Activated CD8-positive, alpha-beta memory T cell treated with anti-CD3 and anti-CD28 coated beads, Interleukin-2, amount 10 ng/mL, durations not matched to agents 7 days and 5 days (primary cell): Measurements from ENCODE around the gene RAB8A. TPM values are rescaled to one million over a fixed set of nuclear protein-coding genes. Genes with fewer than 3 reads are reported as not detected.

Experiments
- ATAC-seq: fragments of 150-1000 bp; cut with Tn5 transposase; one replicate; pipeline ENCODE4 v1.10.0; 2021; ENCODE audit warnings: moderate library complexity
- CTCF ChIA-PET: fragments of 350-600 bp; sonication (Branson Sonifier 250); formaldehyde crosslinking; loops from one replicate; lab custom pipeline; 2021; ENCODE audit warnings: antibody characterized with exemption; lab: Charles Lee
- DNase-seq: peaks from one replicate; pipeline ENCODE4 v3.0.0-alpha.2; 2020
- H3K27ac Mint-ChIP-seq: one replicate; pipeline ENCODE4 v1.8.0; 2021; ENCODE audit warnings: mild to moderate bottlenecking, mixed read lengths
- H3K27me3 Mint-ChIP-seq: one replicate; pipeline ENCODE4 v1.8.0; 2021; ENCODE audit warnings: mixed read lengths
- H3K36me3 Mint-ChIP-seq: one replicate; pipeline ENCODE4 v1.8.0; 2021; ENCODE audit warnings: mild to moderate bottlenecking, mixed read lengths
- H3K4me1 Mint-ChIP-seq: one replicate; pipeline ENCODE4 v1.8.0; 2021; ENCODE audit warnings: mixed read lengths
- H3K4me3 Mint-ChIP-seq: one replicate; pipeline ENCODE4 v1.8.0; 2021; ENCODE audit warnings: mild to moderate bottlenecking, moderate library complexity, mixed read lengths
- H3K9me3 Mint-ChIP-seq: one replicate; pipeline ENCODE4 v1.8.0; 2022; ENCODE audit warnings: low read depth, mixed read lengths
- total RNA-seq, 2 experiments: library from RNA; stranded (reverse); gene quantifications; one replicate each; pipeline ENCODE4 v1.2.3, GENCODE V29; 2021

RAB8A gene
- total RNA-seq, 2 experiments from 2014 or later, result 204 to 271 TPM

DNA sequence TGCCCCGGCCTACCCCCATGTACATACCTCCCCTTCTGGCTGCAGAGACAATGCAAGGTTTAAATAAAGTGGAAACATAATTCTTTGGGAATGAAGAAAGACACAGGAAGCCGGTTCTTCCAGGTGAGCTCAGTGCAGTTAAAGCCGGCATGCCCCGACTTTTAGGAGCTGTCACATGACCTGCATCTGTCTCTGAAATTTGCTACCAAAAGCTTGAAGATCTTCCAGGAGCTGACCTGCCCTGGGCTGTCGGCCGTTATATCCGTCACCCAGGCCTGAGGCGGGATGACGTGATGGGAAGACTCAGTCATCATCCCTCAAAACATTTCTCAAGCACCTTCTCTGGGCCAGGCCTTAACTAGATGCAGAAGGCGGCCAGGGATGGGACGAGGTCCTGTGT lies 10.3 kb downstream of the RAB8A start:
- CTCF ChIA-PET, result interaction anchor here (0.9 to 1.6 kb wide), 2 partner anchors 11 to 56 kb away, joined by 3 to 4 read pairs; partner anchors contain the start of gene RAB8A

DNA sequence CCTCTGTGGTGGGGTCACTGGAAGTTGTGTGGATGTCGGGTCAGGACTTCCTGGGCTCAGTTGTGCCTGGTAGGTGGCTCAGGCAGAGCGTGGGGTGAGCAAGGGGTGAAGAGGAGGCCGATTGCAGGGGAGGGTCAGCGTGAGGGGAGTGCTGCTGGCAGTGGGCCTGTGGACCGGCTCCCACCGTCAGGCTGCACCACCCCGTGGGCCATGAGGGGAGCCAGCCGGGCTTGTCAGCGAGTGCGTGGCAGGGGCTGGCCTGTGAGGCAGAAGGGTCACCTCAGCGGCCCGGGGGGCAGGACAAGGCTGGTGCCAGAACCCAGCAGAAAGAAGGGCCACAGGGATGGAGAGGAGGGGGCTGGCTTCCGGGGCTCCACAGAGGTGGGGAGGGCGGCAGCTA lies 13.3 kb downstream of the RAB8A start:
- DNase-seq (no peak), ATAC-seq (no peak)
- peak overlapping the region; percentile 64 for H3K27ac Mint-ChIP-seq
- no peak overlapping the region for H3K4me3 Mint-ChIP-seq
- CTCF ChIA-PET, result no interaction called here
- peaks cover 30% of the 10 kb centered on the region for H3K4me1 Mint-ChIP-seq
- H3K36me3 Mint-ChIP-seq, result peaks cover 71% of the 10 kb centered on the region
- H3K9me3 Mint-ChIP-seq, result no peaks in the 10 kb centered on the region
- no peaks in the 10 kb centered on the region for H3K27me3 Mint-ChIP-seq

More for the DNA sequence above, 10.3 kb downstream of the RAB8A start:
- Mint-ChIP-seq H3K4me1 (peaks cover 60% of the 10 kb centered on the region), H3K27ac (peak overlapping the region; percentile 99), H3K4me3 (no peak overlapping the region), H3K9me3 (no peaks in the 10 kb centered on the region), H3K27me3 (no peaks in the 10 kb centered on the region), H3K36me3 (peaks cover 73% of the 10 kb centered on the region)
- DNase-seq (no peak), ATAC-seq (no peak)

DNA sequence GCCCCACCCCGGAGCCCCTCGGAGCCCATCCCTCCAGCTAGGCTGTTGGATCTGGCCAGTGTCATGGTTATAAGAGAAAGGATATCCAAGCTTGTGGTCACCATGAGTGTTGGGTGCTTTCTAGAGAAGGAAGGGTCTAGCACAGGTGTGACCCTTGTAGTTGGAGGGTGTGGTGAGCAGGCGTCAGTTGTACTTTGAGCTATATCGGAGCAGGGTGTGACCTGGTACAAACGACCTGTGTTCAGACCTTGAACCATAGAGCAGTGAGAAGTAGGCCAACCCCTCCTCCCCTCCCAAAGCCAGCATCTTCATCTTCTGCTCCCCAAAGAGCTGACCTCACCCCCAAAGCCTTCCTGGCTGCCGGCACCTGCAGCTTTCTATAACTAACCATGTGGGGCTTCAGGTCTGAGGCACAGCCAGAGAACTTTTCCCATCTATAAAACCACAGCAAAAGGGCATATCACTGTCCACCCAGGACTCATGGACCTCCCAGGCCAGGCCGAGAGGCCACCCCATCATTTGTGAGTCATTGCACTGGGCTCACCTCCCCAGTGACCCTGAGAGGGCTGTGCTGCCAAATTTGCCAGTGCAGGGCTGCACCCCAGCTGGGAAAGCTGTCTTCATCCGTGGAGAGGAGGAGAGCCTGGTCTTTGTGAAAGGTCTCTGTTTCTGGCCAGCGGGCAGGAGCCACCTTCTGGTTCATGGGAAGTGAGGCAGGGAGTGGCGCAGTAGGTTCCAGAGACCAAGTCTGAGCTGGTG lies 14.2 kb downstream of the RAB8A start:
- Mint-ChIP-seq H3K36me3 (peaks cover 75% of the 10 kb centered on the region), H3K9me3 (no peaks in the 10 kb centered on the region), H3K27ac (no peak overlapping the region), H3K4me3 (no peak overlapping the region), H3K27me3 (no peaks in the 10 kb centered on the region), H3K4me1 (peaks cover 21% of the 10 kb centered on the region)
- ATAC-seq, result no peak
- CTCF ChIA-PET, result interaction anchor here (1.0 to 1.1 kb wide), 2 partner anchors 10 to 13 kb away, joined by 3 read pairs; no protein-coding TSS in a partner anchor
- DNase-seq, result no peak

DNA sequence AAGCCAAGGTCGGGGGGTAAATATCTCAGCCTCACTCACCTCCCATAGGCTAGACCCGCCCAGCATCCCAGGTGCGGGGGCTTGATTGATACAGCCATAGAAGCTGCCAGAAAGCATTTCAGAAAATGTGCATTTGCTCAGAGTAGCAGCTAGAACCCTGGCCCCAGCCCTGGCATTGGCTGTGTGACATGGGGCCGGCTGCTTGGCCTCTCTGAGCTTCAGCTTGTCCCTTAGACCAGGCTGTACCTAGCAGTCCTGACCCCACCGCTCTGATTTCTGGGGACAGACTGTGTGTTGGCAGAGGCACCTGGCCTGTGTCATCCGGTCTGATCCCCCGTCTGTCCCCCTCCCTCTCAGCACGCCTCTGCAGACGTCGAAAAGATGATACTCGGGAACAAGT lies 15.4 kb downstream of the RAB8A start:
- Mint-ChIP-seq H3K36me3 (peaks cover 76% of the 10 kb centered on the region), H3K4me1 (peaks cover 16% of the 10 kb centered on the region), H3K27me3 (no peaks in the 10 kb centered on the region), H3K27ac (no peak overlapping the region), H3K9me3 (peaks cover 2% of the 10 kb centered on the region), H3K4me3 (no peak overlapping the region)
- ATAC-seq, result no peak
- DNase-seq, result no peak
- CTCF ChIA-PET, result no interaction called here

DNA sequence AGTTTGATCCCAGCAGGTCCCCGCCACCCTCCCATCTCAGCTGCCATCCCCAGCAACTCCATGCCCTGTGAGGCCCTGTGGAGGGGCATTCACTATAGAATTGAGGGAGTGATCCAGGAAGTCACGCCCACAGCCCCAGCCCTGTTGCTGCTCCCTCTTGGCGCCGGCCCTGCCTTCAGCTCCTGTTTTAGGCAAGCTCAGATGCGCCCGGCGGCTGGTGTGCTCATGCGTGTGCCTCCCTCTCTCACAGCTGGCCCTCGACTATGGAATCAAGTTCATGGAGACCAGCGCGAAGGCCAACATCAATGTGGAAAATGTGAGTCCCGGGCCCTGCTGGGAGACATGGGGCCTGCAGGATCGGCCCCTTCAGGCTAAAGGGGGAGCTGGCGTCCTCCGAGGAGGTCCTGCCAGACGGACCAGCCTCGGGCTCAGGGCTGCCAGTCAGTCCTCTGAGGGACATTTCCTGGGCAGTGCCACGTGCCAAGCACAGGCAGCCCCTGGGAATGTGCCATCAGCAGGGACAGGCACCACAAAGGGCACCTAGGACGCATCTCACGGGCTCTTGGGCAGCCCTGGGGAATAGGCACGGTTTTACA lies 16.2 kb downstream of the RAB8A start:
- ATAC-seq, result no peak

DNA sequence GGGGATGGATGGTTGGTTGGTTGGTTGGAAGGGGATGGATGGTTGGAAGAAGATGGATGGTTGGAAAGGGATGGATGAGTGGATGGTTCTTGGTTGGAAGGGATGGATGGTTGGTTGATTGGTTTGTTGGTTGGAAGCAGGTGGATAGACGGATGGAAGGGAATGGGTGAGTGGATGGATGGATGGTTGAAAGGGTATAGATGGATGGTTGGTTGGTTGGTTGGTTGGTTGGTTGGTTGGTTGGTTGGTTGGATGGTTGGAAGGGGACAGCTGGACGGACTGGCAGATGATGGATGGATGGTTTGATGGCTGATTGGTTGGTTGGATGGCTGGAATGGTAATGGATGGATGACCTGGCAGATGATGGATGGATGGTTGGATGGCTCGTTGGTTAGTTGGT lies 20.0 kb downstream of the RAB8A start:
- Mint-ChIP-seq H3K36me3 (peaks cover 77% of the 10 kb centered on the region), H3K9me3 (peaks cover 2% of the 10 kb centered on the region), H3K4me3 (no peak overlapping the region), H3K4me1 (peaks cover 26% of the 10 kb centered on the region), H3K27me3 (no peaks in the 10 kb centered on the region), H3K27ac (no peak overlapping the region)
- CTCF ChIA-PET, result no interaction called here
- no peak for ATAC-seq
- DNase-seq, result no peak

More for the DNA sequence above, 16.2 kb downstream of the RAB8A start:
- no peaks in the 10 kb centered on the region for H3K27me3 Mint-ChIP-seq
- H3K36me3 Mint-ChIP-seq, result peaks cover 78% of the 10 kb centered on the region
- DNase-seq, result no peak
- CTCF ChIA-PET, result no interaction called here
- no peak overlapping the region for H3K27ac Mint-ChIP-seq
- peaks cover 9% of the 10 kb centered on the region for H3K4me1 Mint-ChIP-seq
- peaks cover 2% of the 10 kb centered on the region for H3K9me3 Mint-ChIP-seq
- no peak overlapping the region for H3K4me3 Mint-ChIP-seq

DNA sequence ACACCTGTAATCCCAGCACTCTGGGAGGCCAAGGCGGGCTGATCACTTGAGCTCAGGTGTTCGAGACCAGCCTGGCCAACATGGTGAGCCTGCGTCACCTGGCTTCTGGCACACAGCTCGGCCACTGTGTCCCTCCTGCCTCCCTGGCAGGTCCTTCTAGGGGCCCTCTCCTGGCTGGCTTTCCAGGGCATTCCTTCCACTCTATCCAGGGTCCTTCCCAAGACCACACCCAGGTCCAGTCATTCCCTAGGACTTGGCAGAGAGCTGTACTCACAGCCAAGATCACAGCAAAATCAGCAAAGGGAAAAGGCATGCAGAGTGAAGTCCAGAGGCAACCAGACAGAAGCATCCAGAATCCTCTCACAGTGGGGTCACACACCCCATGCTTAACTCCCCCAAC lies 22.1 kb downstream of the RAB8A start:
- Mint-ChIP-seq H3K27ac (peak overlapping the region; percentile 68), H3K9me3 (peaks cover 5% of the 10 kb centered on the region), H3K36me3 (peaks cover 69% of the 10 kb centered on the region), H3K4me1 (peaks cover 39% of the 10 kb centered on the region), H3K27me3 (no peaks in the 10 kb centered on the region), H3K4me3 (no peak overlapping the region)
- DNase-seq, result no peak
- CTCF ChIA-PET, result interaction anchor here (0.7 to 2.2 kb wide), 2 partner anchors 11 to 16 kb away, joined by 3 to 6 read pairs; no protein-coding TSS in a partner anchor
- no peak for ATAC-seq

DNA sequence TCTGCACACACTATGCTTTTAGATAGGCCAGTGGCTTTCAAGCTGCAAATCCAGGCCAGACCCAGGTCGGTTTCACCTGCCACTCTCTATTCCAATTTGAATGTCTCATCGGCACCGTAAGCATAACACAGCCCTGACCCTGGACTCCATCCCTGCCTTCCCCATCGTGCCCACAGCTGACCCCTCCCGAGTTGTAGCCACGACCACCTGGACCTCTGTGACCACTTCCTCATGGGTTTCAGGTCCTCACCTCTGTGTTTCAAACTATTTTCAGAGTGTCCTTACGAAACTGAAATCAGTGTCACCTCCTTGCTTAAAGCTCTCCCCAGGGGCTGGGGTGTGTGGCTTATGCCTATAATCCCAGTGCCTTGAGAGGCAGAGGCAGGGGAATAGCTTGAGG lies 22.8 kb downstream of the RAB8A start:
- Mint-ChIP-seq H3K4me3 (no peak overlapping the region), H3K36me3 (peaks cover 62% of the 10 kb centered on the region), H3K27ac (peak overlapping the region; percentile 12), H3K27me3 (no peaks in the 10 kb centered on the region), H3K4me1 (peaks cover 46% of the 10 kb centered on the region), H3K9me3 (peaks cover 5% of the 10 kb centered on the region)
- CTCF ChIA-PET, result interaction anchor here (2.2 kb wide), 1 partner anchor 17 kb away, joined by 6 read pairs; no protein-coding TSS in a partner anchor
- DNase-seq, result no peak
- ATAC-seq, result no peak

DNA sequence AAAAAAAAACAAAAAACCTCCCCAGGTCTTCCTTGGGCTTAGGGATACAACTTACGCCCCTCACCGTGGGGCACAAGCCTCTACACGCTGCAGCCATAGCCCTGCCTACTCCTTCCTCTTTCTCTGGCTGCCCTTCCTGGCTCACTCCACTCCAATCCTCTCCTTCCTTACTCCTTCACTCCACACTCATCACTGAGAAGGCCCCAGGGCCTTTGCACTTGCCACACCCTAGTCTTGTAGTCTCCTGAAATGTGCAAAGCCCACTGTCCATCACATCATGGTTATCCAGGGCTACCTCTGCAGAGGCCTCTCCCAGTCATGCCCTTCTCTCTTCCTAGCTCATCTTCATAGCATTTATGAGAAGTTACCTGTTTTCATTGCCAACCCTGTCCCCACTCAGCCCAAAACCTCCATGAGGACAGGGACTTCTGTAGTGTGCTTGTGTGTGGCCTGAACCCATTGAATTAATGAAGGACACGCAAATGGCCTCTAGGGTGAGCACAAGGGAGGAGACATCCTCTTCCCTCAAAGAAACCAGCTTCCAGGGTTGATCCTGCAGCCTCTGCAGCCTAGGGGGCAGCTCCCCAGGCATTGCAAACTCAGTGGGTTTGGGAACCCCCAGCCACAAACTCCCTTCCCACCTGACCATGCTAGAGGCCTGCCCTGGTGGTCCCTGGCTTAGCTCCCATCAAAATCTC lies 23.9 kb downstream of the RAB8A start:
- CTCF ChIA-PET, result interaction anchor here (0.9 to 2.2 kb wide), 4 partner anchors 9 to 50 kb away, joined by 3 to 6 read pairs (median 3); partner anchors contain the start of gene FAM32A
- Mint-ChIP-seq H3K4me3 (no peak overlapping the region), H3K27me3 (no peaks in the 10 kb centered on the region), H3K36me3 (peaks cover 51% of the 10 kb centered on the region), H3K9me3 (peaks cover 5% of the 10 kb centered on the region), H3K4me1 (peaks cover 56% of the 10 kb centered on the region), H3K27ac (peak overlapping the region; percentile 8)
- ATAC-seq (no peak), DNase-seq (no peak)

DNA sequence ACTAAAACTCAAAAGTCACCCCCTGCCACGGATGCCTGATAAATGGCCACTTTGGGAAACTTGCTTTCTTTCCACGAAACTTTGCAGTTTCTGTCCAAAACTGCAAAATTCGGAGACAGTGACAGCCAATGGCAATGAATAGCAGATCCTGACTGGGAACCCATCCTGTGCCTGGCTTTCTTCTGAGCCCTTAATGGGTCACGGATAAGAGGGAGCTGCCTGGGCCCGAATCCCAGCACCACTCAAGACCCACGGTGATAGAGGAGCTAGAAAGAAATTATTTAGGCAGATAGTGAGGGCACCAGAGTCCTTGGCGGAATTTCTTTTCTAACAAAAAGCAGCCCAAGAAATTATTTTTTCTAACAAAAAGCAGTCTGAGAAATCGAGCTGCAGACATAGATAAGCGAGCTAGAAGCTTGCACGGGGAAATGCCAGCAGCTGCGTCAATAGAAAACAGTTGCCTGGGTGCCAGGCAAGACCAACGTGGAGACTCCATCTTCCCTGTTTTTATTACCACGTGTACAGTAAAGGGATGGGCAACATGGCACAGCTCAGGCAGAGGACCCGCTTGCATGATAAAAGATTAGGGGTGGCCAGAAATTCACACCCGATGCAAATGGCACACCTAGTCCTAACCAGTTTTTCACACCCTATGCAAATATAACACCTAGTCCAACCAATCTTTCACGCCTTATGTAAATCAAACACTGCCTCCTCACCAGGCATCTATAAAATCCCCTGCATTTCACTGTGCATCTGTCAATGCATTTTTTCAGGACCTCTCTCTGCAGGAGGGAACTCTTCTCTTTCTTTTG lies 24.7 kb downstream of the RAB8A start:
- no peak overlapping the region for H3K4me3 Mint-ChIP-seq
- H3K4me1 Mint-ChIP-seq, result peaks cover 61% of the 10 kb centered on the region
- no peak overlapping the region for H3K27ac Mint-ChIP-seq
- ATAC-seq, result no peak
- CTCF ChIA-PET, result interaction anchor here (1.0 to 1.3 kb wide), 4 partner anchors 15 to 49 kb away, joined by 3 to 4 read pairs (median 3); partner anchors contain the start of gene FAM32A
- H3K27me3 Mint-ChIP-seq, result no peaks in the 10 kb centered on the region
- H3K9me3 Mint-ChIP-seq, result peaks cover 3% of the 10 kb centered on the region
- H3K36me3 Mint-ChIP-seq, result peaks cover 44% of the 10 kb centered on the region
- DNase-seq, result no peak

DNA sequence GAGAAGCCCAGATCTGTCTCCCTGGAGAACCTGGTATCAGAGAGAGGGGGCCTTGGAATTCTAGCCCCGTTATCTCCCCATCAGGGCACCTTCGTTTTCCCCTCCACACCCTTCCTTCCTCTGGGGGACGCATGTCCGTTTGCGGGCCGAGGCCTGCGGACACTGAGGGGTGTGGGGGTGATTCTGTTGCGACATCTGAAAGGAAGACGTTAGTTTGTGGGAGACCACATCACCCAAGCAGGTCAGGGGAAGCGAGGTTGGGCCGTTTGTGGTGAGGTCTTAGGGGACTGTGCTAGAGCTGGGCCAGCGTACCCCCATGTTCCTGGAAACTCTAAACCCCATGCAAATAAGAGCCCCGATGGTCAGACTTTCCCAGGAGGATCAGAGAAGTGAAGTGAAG lies 28.1 kb downstream of the RAB8A start:
- Mint-ChIP-seq H3K4me3 (peak overlapping the region; percentile 46), H3K9me3 (peaks cover 5% of the 10 kb centered on the region), H3K27ac (peak overlapping the region; percentile 86), H3K4me1 (peaks cover 59% of the 10 kb centered on the region), H3K27me3 (no peaks in the 10 kb centered on the region), H3K36me3 (peaks cover 29% of the 10 kb centered on the region)
- CTCF ChIA-PET, result interaction anchor here (0.9 to 1.6 kb wide), 4 partner anchors 22 to 98 kb away, joined by 3 to 9 read pairs (median 4); partner anchors contain the start of gene RAB8A
- DNase-seq, result peak; percentile 79
- peak; percentile 4 for ATAC-seq

DNA sequence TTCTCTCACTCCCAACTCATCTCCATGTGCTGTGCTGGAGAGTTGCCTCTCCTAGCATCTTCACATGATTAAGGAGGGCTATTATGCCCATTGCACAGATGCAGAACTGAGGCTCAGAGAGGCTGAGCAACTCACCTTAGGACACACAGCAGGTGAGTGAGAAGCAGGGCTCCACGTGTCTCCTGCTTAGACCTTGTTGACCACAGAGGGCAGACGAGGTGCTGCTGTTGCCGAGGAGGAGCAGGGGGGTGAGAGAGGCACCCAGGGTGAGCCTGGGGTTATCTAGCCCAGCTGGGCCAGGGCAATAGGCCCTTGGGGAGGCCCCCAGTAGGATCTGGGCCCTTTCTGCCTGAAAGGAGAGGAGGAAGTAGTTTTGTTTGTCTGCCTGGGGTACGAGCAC lies 29.4 kb downstream of the RAB8A start:
- CTCF ChIA-PET, result interaction anchor here (1.8 to 2.6 kb wide), 3 partner anchors 22 to 99 kb away, joined by 3 to 13 read pairs (median 5); no protein-coding TSS in a partner anchor
- ATAC-seq, result peak; percentile 20
- no peaks in the 10 kb centered on the region for H3K27me3 Mint-ChIP-seq

More for the DNA sequence above, 29.4 kb downstream of the RAB8A start:
- peak; percentile 73 for DNase-seq
- Mint-ChIP-seq H3K9me3 (peaks cover 5% of the 10 kb centered on the region), H3K4me1 (peaks cover 61% of the 10 kb centered on the region), H3K36me3 (peaks cover 36% of the 10 kb centered on the region), H3K27ac (peak overlapping the region; percentile 92), H3K4me3 (no peak overlapping the region)
